Loucy (cell line): ENCODE measurements around the gene AVPI1.

ENCODE experiments used
- H2AFZ ChIP-seq: fragments of 200-600 bp; sonication (generic); 2 replicates; pipeline ENCODE4 v1.6.0; 2016; ENCODE audit warnings: antibody characterized with exemption, mild to moderate bottlenecking, low read length, moderate library complexity
- H3F3A ChIP-seq: fragments of 200-600 bp; 2 replicates; pipeline ENCODE4 v1.6.0; 2016; ENCODE audit warnings: antibody characterized with exemption, low read depth, mild to moderate bottlenecking
- H3K27me3 ChIP-seq: fragments of 200-600 bp; sonication (generic); 2 replicates; pipeline ENCODE4 v1.6.1; 2014; ENCODE audit warnings: low read length, mild to moderate bottlenecking; ENCODE audit not compliant: insufficient read depth, poor library complexity, severe bottlenecking
- H3K36me3 ChIP-seq: fragments of 200-600 bp; sonication (generic); 2 replicates; pipeline ENCODE4 v1.6.1; 2016; ENCODE audit warnings: low read length; ENCODE audit not compliant: insufficient read depth
- H3K4me1 ChIP-seq: fragments of 200-600 bp; sonication (generic); 2 replicates; pipeline ENCODE4 v1.5.1; 2014; ENCODE audit warnings: low read length, mild to moderate bottlenecking; ENCODE audit not compliant: insufficient read depth, poor library complexity, severe bottlenecking
- H3K4me2 ChIP-seq: fragments of 200-600 bp; sonication (generic); 2 replicates; pipeline ENCODE4 v1.6.0; 2014; ENCODE audit warnings: antibody characterized with exemption, low read length, low read depth, mild to moderate bottlenecking; ENCODE audit not compliant: poor library complexity, severe bottlenecking
- H3K4me3 ChIP-seq: fragments of 200-600 bp; sonication (generic); 2 replicates; pipeline ENCODE4 v1.5.1; 2014; ENCODE audit warnings: low read length, mild to moderate bottlenecking, mixed read lengths; ENCODE audit not compliant: poor library complexity, severe bottlenecking
- H3K79me2 ChIP-seq: fragments of 200-600 bp; sonication (generic); 2 replicates; pipeline ENCODE4 v1.6.1; 2014; ENCODE audit warnings: low read length; ENCODE audit not compliant: insufficient read depth
- H3K9ac ChIP-seq: fragments of 200-600 bp; sonication (generic); 2 replicates; pipeline ENCODE4 v1.6.0; 2014; ENCODE audit warnings: mild to moderate bottlenecking, low read depth, low read length, moderate library complexity; ENCODE audit not compliant: poor library complexity, severe bottlenecking
- H3K9me2 ChIP-seq: fragments of 200-600 bp; sonication (generic); replicated peaks from 2 replicates; pipeline ENCODE4 v1.6.1; 2016; ENCODE audit warnings: low read depth, low read length, mixed read lengths
- H3K9me3 ChIP-seq: fragments of 200-600 bp; sonication (generic); 2 replicates; pipeline ENCODE4 v1.6.1; 2014; ENCODE audit warnings: mild to moderate bottlenecking, antibody characterized with exemption, low read length, low read depth; ENCODE audit not compliant: insufficient read depth
- H4K20me1 ChIP-seq: fragments of 200-600 bp; sonication (generic); 2 replicates; pipeline ENCODE4 v1.6.0; 2014; ENCODE audit warnings: antibody characterized with exemption, low read length, mild to moderate bottlenecking; ENCODE audit not compliant: insufficient read depth, poor library complexity, severe bottlenecking
- EZH2phosphoT487 ChIP-seq: fragments of 200-600 bp; IDR thresholded peaks from 2 replicates; pipeline ENCODE4 v1.6.1; 2018; ENCODE audit warnings: antibody characterized with exemption, mild to moderate bottlenecking, moderate library complexity, borderline replicate concordance
- TF ChIP-seq, protein P1 (sequence below): fragments of 200-600 bp; sonication (generic); conservative IDR thresholded peaks from 2 replicates; pipeline ENCODE4 v1.5.1; 2014; ENCODE audit warnings: mild to moderate bottlenecking, antibody characterized with exemption, low read length

The AVPI1 gene

GRCh38 chr10:97713339-97713825, 26.3 kb upstream of the AVPI1 start, which contains the start of gene MARVELD1:
Gene MARVELD1 (plus strand): TSS chr10:97713730. CDS start chr10:97713877, 147 bp downstream.
- H3K4me1 ChIP-seq, result peaks cover 45% of the 10 kb centered on the region
- H3K9me2 ChIP-seq, result no peaks in the 10 kb centered on the region
- no peaks in the 10 kb centered on the region for H3K36me3 ChIP-seq
- H3K4me3 ChIP-seq, result peak within 1 kb of the TSS; percentile 85
- H3K9me3 ChIP-seq, result no peaks in the 10 kb centered on the region
- peak within 1 kb of the TSS; percentile 85 for H3K4me2 ChIP-seq
- no peaks in the 10 kb centered on the region for H3K27me3 ChIP-seq
- H3F3A ChIP-seq, result no peaks in the 10 kb centered on the region
- peaks cover 19% of the 10 kb centered on the region; the same call in 1 of the 2 replicates for H3K79me2 ChIP-seq
- H3K9ac ChIP-seq, result peak within 1 kb of the TSS; percentile 87
- H4K20me1 ChIP-seq, result peaks cover 7% of the 10 kb centered on the region
- TF ChIP-seq, protein P1, sequence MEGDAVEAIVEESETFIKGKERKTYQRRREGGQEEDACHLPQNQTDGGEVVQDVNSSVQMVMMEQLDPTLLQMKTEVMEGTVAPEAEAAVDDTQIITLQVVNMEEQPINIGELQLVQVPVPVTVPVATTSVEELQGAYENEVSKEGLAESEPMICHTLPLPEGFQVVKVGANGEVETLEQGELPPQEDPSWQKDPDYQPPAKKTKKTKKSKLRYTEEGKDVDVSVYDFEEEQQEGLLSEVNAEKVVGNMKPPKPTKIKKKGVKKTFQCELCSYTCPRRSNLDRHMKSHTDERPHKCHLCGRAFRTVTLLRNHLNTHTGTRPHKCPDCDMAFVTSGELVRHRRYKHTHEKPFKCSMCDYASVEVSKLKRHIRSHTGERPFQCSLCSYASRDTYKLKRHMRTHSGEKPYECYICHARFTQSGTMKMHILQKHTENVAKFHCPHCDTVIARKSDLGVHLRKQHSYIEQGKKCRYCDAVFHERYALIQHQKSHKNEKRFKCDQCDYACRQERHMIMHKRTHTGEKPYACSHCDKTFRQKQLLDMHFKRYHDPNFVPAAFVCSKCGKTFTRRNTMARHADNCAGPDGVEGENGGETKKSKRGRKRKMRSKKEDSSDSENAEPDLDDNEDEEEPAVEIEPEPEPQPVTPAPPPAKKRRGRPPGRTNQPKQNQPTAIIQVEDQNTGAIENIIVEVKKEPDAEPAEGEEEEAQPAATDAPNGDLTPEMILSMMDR, result no peak
- TF ChIP-seq EZH2phosphoT487, result no peak
- H2AFZ ChIP-seq, result peak within 1 kb of the TSS; percentile 85

- H3F3A ChIP-seq, result no peaks in the 10 kb centered on the region
- TF ChIP-seq EZH2phosphoT487, result no peak
- TF ChIP-seq, protein P1, result no peak
- H2AFZ ChIP-seq, result no peak overlapping the region
- H3K79me2 ChIP-seq, result peaks cover 19% of the 10 kb centered on the region; the same call in 1 of the 2 replicates
- no peaks in the 10 kb centered on the region for H3K9me3 ChIP-seq
- no peaks in the 10 kb centered on the region for H3K27me3 ChIP-seq
- no peak overlapping the region for H3K4me3 ChIP-seq
- no peaks in the 10 kb centered on the region for H3K9me2 ChIP-seq
- H4K20me1 ChIP-seq, result peaks cover 7% of the 10 kb centered on the region
- H3K4me2 ChIP-seq, result no peak overlapping the region
- peaks cover 32% of the 10 kb centered on the region for H3K4me1 ChIP-seq
- no peak overlapping the region for H3K9ac ChIP-seq
- no peaks in the 10 kb centered on the region for H3K36me3 ChIP-seq
Observed at GRCh38 chr10:97711640-97712572, 24.9 kb upstream of the AVPI1 start.

DNA sequence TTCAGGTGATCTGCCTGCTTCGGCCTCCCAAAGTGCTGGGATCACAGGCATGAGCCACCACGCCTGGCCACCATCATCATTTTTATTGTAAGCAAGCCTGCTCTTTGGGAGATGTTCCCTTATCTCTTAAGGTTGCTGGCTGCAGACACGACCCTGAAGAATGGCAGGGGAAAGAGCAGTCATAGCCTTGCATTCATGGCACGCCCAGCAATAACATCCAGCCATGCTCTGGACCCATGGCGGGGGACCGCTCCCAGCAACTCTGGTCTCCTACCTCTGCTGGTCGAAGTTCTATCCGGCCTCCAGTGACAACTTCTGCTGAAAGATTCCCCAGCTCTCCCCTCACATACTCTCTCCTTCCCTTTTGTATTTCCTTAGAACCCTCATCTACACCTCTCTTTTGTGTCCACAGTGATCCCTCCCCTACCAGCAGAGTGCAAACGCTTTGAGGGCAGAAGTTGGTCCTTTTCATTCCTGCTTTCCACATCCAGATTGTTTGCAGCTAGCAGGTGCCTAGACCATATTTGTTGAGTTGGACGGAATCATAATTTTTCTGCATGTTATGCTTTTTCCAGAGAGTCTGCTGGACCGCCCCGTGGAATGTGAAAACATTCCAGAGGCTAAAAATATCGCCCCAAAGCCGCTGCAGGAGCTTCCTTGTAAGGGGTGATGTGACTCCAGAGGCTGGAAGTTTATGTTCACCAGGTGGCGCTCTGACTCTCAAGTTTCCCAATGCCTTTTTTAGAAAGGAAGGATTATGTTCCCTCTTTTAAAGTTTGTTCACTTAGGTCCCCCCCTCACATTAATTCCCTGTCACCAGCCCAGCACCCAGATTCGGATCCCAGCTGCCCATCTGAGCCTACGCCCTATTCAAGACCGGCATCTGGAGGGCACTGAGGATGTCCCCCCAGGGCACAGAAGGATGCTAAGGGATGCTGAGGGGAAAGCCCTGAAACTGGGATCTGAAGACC, 22.2 kb upstream of the AVPI1 start:
- no peak overlapping the region for H3K4me2 ChIP-seq
- peaks cover 3% of the 10 kb centered on the region; the same call in 1 of the 2 replicates for H3K79me2 ChIP-seq

More for the DNA sequence above, 22.2 kb upstream of the AVPI1 start:
- Histone ChIP-seq H3K4me3 (no peak overlapping the region), H3K27me3 (no peaks in the 10 kb centered on the region), H3F3A (no peaks in the 10 kb centered on the region), H3K4me1 (peaks cover 7% of the 10 kb centered on the region), H3K9me3 (no peaks in the 10 kb centered on the region), H3K36me3 (no peaks in the 10 kb centered on the region), H4K20me1 (no peaks in the 10 kb centered on the region), H3K9me2 (no peaks in the 10 kb centered on the region), H3K9ac (no peak overlapping the region), H2AFZ (peak overlapping the region; percentile 61)
- TF ChIP-seq EZH2phosphoT487, result no peak
- TF ChIP-seq, protein P1, result peak; percentile 82
